GM18507 (cell line): ENCODE results near the gene VASP.

Experiments used
- DNase-seq: peaks from one replicate; pipeline ENCODE4 v3.0.0; 2011; ENCODE audit warnings: low read depth; ENCODE audit not compliant: insufficient read length; ENCODE audit errors: extremely low spot score
- FAIRE-seq: peaks from 2 replicates; lab custom pipeline; 2011; peaks lifted over from hg19 to GRCh38; lab: Jason Lieb, UNC

The VASP gene

GRCh38 chr19:45529420-45529785, 22.1 kb downstream of the VASP start:
- FAIRE-seq (no peak), DNase-seq (no peak)

DNA sequence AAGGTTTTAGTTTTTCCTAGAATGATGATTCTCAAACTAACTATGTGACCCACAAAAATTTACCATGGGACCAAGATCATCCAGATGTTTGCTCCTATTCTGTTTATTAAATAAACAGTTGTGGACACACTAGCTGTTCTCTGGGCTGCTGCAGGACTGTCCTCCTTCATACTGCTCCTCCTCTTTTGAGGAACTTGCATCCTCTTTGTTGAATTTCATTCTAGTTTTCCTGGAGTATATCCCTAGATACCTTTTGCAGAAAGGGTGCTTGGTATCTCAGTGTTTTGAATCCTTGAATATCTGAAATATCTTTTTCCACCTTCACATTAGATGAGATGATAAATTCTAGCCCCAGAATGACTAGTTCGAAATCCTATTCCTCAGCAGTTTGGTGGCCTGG, 24.1 kb downstream of the VASP start:
- DNase-seq (no peak), FAIRE-seq (no peak)

DNA sequence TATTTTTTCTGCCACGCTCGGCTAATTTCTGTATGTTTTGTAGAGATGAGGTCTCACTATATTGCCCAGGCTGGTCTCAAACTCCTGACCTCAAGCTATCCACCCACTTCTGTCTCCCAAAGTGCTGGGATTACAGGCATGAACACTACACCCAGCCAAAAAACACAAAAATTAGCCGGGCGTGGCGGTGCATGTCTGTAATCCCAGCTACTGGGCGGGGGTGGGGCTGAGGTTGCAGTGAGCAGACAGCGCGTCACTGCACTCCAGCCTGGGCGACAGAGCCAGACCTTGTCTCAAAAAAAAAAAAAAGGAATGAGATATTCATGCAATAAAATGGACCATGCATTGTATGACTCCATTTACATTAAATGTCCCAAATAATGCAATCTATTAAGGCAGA, 32.2 kb downstream of the VASP start:
- DNase-seq (no peak), FAIRE-seq (no peak)

- FAIRE-seq (no peak), DNase-seq (no peak)
Observed at GRCh38 chr19:45542234-45542668, 35.0 kb downstream of the VASP start.

GRCh38 chr19:45547211-45547770, 40.0 kb downstream of the VASP start:
- no peak for DNase-seq
- FAIRE-seq: no peak

DNA sequence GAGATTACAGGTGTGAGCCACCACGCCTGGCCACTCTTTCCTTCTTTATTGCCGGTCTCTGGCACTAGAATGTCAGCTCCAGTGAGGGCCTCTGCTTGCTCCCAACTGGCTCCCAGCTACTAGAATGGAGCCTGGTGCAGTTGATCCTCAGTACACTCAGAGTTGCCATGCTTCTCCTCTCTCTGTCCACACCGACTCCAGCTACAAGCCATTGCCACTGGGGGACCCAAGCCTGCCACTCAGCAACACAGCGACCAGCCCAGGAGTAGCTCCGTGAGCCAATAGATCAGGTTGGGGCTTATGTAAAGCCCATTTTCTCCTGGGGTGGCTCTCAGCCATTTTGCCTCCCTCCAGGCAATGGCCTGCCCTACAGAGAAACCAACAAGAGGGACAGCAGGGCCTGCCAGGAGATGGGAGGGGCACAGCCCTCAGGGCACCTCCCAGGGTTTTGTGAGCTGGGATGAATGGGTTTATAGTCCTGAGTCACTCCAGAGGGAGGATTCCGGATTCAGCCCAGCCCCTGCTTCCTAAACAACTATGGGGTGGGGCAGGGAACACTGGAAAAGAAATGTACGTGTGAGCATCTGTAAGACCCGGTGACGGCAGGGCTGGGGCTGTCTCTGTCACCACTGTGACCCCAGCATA, 40.8 kb downstream of the VASP start:
- FAIRE-seq: no peak
- no peak for DNase-seq

GRCh38 chr19:45553464-45553863, 46.2 kb downstream of the VASP start:
- FAIRE-seq (no peak), DNase-seq (no peak)

GRCh38 chr19:45554481-45554880, 47.2 kb downstream of the VASP start:
- DNase-seq (no peak), FAIRE-seq (no peak)

- FAIRE-seq (no peak), DNase-seq (no peak)
Observed at GRCh38 chr19:45556835-45557234, 49.6 kb downstream of the VASP start.

- DNase-seq: peak; percentile 54
- peak; percentile 91 for FAIRE-seq
Observed at GRCh38 chr19:45558399-45558878, 51.2 kb downstream of the VASP start.

DNA sequence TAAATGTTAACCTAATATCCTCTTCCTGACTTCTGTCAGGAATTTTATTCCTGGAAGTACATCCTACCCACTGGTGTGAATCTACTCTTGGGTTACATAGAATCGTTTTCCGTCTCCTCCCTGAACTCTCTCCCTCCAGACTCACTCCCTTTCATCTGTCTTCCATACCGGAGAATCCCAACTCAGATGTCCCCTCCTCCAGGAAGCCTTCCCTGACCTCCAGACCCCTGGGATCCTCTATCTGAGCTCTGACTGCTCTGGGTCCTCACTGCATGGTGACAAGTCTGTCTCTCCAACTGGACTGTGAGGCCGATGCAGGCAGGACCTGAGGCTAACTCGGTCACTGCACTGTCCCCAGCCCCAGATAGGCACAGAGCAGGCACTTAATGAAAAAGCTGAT, 52.8 kb downstream of the VASP start:
- no peak for DNase-seq
- no peak for FAIRE-seq

- FAIRE-seq (no peak), DNase-seq (no peak)
Observed at GRCh38 chr19:45560686-45561085, 53.4 kb downstream of the VASP start.

DNA sequence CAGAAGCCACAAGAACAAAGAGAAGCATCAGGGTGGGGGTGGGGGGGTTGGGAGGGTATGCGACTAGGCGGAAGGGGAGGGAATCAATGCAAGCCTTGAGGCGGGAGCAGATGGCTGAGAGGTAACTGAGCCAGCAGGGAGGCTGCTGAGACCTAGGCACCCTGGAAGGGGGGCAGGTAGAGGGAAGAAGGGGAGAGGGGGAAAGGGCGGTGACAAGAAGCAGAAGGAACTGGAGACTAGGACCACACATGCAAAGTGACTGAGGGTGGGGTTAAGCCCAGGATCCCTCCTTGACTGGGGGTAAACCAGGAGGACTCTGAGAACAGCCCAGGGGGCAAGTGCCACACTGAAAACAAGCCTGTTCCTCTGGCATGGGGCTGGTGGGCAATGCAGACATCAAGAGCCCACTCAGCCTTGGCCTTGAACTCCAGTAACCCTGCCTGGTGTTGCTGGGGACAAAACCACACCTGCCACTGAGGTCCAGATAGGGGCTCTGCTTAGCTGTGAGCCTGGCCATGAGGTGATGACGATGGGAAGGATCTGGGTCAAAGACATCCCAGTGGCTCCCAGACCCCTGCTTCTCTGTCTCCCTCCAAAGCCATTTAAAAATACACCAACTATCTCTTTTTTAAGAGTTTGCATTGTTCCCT, 57.0 kb downstream of the VASP start:
- no peak for FAIRE-seq

DNA sequence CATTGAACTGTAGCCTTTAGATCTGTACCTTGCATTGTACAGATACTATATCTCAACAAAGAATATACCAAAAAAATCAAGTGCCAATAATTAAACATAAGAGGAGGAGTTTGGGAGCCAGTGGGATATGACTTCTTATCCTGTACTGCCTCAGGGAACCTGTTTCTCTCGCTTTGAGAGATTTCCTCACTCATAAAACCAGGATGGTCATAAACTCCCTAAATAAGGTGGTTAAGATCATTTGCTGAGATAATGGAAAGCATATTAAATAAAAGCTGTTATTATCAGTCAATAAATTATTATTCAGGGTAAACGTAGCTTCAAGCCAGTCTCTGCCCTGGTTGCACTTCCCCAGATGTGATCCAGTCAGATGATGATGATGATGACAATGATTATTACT, 60.3 kb downstream of the VASP start:
- no peak for FAIRE-seq
- no peak for DNase-seq

More for the DNA sequence above, 57.0 kb downstream of the VASP start:
- no peak for DNase-seq

DNA sequence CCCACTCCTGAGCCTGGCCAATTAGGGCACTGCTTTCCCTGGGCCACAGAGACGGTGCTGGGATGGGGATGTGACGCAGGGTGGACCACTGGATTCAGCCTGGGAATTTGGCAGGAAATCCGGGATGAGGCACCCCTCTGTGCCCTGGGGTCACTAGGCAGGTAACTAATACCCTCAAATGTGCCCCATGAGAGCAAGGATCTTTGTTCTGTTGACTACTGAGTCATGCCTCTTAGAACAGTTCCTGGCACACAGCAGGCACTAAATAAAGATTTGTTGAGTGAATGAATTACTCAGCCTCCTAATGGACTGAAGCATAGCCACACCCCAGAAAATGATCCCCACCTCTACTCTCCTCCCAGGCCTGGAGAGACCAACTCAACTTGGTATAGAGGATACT, 61.5 kb downstream of the VASP start:
- FAIRE-seq: no peak

GRCh38 chr19:45569619-45570421, 62.5 kb downstream of the VASP start:
- FAIRE-seq (peak; percentile 80), DNase-seq (no peak)

More for the DNA sequence above, 61.5 kb downstream of the VASP start:
- DNase-seq: no peak

DNA sequence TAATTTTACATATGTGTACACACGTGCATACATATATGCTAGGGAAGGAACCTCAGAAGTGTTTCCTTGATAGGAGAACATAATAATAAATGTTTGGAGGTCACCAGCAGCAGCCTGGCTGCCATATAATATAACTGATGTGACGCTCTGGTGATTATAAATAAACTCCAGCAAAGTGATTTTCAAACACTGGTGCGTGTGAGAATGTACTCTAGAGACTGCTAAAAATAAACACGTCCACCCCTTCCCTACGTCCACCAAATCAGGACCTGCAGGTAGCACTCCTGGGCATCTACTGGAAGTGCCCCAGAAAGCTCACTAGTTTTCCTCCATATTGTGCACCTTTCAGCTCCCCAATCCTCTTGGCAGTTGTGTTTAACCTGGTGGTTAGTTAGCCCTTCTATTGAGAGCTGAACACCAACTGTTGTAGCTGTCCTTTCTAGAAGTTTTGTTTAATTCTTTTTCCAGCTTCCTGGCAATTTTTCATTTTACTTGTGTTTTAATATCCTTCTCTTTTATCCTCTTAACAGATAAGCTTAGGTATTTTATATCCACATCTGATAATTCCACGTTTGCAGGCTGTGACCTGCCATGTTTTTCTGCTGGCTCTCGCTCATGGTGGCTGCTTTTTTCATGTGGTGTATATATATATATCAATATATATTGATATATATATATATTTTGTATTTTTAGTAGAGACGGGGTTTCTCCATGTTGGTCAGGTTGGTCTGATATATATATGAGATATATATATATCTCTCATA, 64.4 kb downstream of the VASP start:
- FAIRE-seq: no peak
- no peak for DNase-seq

DNA sequence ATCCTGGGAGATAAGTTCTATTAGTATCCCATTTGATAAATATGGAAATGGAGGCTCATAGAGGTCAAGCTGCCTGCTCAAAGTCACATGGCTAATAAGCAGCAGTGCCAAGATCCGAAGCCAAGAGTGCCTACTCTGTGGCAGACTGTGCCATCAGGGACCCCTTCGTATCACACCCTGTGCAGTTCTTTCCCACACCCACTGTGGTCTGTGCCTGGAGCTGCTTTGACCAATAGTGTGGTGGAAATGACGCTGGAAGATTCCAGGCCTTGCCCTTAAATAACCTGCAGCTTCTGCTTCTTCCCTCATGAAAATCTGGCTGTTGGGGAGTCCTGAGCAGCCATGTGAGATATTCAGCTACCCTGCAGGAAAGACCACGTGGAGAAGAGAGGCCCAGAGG, 67.2 kb downstream of the VASP start:
- no peak for DNase-seq
- no peak for FAIRE-seq

- FAIRE-seq (peak; percentile 82), DNase-seq (no peak)
Observed at GRCh38 chr19:45575216-45575615, 67.9 kb downstream of the VASP start.
